ENCODE measurements around the gene CPNE5.
A peak's percentile ranks its signal among the peaks of the same experiment; 100 is the strongest.

CPNE5 gene

GRCh38 chr6:36858407-36858981 lies 19.2 kb upstream of the CPNE5 start:
- no peak for DNase-seq (ENCODE audit: low spot score)

GRCh38 chr6:36857325-36857724 lies 18.1 kb upstream of the CPNE5 start:
- DNase-seq (ENCODE audit: low spot score), result no peak

DNA sequence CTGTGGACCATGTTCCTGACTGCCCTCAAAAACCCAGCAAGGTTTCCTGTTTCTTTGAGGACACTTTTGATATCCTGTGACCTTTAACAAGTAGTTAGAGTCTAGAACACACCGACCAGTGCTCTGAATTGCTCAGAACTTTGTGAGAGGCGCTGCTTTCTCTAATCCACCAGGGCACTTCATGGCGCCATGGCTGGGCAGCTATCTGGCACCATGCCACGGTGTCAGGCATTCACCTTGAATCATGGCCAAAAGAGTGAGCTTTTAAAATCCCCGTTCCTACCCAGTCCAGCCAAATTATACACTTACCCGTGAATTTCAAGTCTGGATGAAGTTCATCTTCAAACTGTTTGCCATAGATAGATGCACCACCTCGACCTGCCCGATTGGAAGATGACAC lies 17.0 kb upstream of the CPNE5 start:
- no peak for DNase-seq (ENCODE audit: low spot score)

- no peak for DNase-seq (ENCODE audit: low spot score)
Measured at GRCh38 chr6:36855750-36856149, 16.5 kb upstream of the CPNE5 start.

DNA sequence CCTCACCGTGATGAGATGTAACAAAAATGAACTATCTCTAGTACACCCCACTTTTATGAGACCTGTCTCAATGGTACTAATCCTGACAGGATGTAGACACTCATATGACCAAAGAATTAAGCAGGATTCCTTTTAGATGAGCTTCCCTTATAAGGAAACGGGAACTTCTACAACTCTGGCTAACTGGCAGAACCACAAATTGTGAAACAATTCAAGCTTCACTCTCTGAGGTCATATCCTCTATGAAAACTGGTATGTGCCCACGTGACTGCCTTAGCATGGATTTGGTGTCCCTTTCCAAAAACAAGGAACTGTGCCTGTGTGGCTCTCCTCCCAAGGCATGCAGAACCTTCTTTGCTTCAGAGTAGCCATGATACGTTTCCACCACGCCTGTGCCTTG lies 14.1 kb upstream of the CPNE5 start:
- no peak for DNase-seq (ENCODE audit: low spot score)

DNA sequence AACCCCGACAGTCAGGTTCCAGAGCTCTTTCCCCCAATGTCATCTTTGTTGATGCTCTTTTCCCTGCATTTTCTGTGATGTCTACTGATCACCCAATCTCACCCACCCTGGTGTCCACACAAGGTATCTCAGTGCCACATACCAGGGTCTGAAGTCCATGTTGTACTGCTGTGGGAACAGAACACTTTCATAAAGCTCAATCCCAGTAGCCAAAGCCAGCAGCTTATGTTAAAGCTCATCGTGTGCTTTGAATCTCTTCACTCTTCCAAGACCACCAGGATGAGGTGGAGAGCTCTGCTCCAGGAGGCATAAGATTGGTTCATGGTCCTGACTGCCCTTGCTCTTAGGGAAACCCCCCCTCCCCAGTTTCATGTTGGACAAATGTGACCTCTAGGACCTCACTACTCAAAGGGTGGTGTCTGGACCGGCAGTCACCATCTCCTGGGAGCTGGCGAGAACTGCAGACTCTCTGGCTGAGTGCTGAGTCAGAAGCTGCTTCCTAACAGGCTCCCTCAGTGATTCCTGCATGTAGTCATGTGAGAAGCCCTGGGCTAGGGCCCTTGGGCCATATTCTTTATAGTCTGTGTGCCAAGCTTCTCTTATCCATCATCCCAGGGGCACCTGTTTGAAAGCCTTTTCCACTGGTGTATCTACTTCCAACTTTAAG lies 13.4 kb upstream of the CPNE5 start:
- DNase-seq (ENCODE audit: low spot score), result no peak

DNA sequence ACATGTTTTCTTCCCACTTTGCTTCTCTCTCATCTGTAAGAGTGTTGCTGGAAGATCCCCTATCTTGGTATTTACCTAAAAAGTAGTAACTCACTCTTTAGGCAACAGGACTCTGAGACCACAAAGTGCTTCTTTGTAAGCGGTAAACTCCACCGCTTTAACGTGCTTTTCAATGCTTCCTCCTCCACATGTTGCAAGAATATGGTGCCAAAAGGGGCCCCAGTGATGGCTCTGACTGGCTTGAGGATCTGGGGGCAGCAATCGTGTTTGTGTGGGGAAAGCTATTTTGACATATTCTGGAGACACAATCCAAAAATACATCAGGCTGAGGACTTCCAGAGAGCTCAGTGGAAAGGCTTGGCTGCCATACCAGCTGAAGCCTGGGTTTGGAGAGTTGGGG lies 12.4 kb upstream of the CPNE5 start:
- no peak for DNase-seq (ENCODE audit: low spot score)

DNA sequence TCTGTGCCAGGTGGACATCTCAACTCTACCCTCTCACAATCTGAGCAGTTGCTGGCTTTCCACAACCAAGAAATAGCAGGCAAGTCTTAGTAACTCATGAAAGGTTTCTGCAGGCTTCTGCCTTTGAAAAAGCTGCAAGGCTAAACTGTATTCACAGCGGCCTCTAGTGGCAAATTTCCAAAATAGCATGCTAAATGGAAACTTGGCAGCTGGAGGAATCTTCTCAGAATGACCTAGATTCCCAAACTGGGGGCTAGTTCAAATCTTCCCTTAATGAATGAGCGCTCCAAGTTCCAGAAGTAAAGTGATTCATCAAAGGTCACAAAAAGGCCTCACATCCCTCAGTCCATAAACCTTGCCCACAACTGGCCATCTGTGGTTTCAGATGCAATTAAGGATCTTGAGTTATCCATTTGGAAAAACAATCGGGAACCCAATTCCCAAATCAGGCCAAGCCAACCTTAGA lies 11.9 kb upstream of the CPNE5 start:
- peak; percentile 66 for DNase-seq (ENCODE audit: low spot score)

DNA sequence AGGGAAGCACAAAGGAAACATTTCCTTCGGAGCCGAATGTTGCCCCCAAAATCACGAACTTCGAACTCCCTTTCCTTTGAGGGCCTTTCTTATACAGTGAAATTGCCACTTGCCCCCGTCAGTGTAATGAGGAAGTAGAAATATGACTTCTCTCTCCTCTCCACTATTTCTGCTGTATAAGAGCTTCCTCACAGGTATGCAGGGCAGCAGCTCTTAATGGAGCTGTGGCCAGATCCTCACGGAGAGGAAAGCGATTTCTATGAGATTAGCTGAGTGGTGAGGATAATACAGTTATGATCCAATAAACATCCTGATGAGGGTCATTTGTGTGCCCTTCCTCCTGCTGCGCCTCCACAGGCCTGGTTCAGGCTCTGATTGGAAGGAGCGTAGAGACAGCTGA lies 10.8 kb upstream of the CPNE5 start:
- peak; percentile 79 for DNase-seq (ENCODE audit: low spot score)

GRCh38 chr6:36848658-36849441 lies 9.6 kb upstream of the CPNE5 start:
- DNase-seq (ENCODE audit: low spot score), result peak; percentile 82

- no peak for DNase-seq (ENCODE audit: low spot score)
Measured at GRCh38 chr6:36847991-36848390, 8.7 kb upstream of the CPNE5 start.

- DNase-seq (ENCODE audit: low spot score), result no peak
Measured at GRCh38 chr6:36847152-36847551, 7.9 kb upstream of the CPNE5 start.

DNA sequence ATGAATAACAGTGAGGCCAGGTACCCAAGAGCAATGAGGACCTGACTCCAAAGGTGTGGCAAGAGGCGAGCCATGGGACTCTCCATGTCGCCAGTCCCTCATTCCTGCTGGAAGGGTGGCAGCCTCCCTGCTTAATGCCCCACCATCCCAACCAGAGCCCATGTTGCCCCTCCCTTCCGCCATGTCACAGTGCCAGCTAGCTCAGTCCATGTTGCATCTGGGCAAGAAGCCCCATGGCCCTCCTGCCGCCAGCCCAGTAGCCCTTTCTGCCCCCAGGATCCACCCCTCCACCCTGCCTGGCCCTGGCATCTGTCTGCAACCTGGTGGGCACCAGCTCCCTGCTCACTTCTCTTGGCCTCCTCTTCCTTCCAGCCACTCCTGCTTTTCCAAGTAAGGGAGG lies 6.0 kb upstream of the CPNE5 start:
- DNase-seq (ENCODE audit: low spot score), result no peak

- no peak for DNase-seq (ENCODE audit: low spot score)
Measured at GRCh38 chr6:36844232-36845170, 5.3 kb upstream of the CPNE5 start.

GRCh38 chr6:36843170-36843569 lies 3.9 kb upstream of the CPNE5 start:
- DNase-seq (ENCODE audit: low spot score), result no peak

DNA sequence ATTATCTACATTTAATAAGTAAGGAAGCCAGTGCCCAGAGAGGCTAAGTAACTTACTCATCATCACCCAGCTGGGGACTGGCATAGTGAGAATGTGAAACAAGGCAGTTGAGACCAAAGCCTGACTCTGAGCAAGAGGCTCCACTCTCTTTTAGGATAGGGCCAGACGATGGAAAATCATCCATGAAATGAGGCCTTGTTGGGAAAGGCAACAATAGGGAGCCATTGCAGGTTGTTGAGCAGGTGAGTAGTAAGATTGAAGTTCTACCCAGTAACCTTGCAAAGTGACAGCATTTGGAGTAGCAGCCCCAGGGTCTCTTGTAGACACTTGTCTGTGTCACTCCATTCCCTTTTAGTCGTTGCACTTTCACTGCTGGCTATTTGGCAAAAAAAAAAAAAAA lies 2.5 kb upstream of the CPNE5 start:
- no peak for DNase-seq (ENCODE audit: low spot score)

GRCh38 chr6:36840432-36841403 lies 1.5 kb upstream of the CPNE5 start:
- no peak for DNase-seq (ENCODE audit: low spot score)

GRCh38 chr6:36839749-36840431 lies 646 bp upstream of the CPNE5 start:
- no peak for DNase-seq (ENCODE audit: low spot score)

GRCh38 chr6:36837686-36838085 lies 1.6 kb downstream of the CPNE5 start:
- no peak for DNase-seq (ENCODE audit: low spot score)

DNA sequence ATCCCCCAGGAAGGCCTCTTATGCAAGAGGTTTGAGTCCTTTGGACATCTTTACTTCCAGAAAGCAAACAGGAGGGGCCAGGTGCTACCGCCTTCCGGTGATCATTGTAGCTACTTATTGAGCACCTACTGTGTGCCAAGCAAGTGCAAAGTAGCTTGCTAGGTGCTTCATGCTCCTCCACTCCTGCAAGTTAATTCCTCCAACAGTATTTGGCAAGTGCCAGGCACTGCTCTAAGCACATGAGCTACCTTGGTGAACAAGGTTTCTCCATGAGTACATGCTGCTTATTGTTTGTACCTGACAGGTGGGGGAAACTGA lies 2.3 kb downstream of the CPNE5 start:
- DNase-seq (ENCODE audit: low spot score), result no peak

Measured in SK-N-DZ (cell line).